Middle frontal gyrus (tissue), 1 donor: Measurements from ENCODE around the gene LSM2.

Source experiments
- DNase-seq: peaks from one replicate; pipeline ENCODE4 v3.0.0-alpha.2; 2015; ENCODE audit warnings: low spot score; ENCODE audit errors: extremely low spot score

LSM2 gene

GRCh38 chr6:31776989-31777666 is 29.6 kb downstream of the LSM2 start, which contains the start of gene VWA7:
Gene VWA7, minus strand, starts transcription at chr6:31777328. Its CDS starts 549 bp downstream, at chr6:31776779.
- DNase-seq = no peak

- DNase-seq = no peak
Observed at GRCh38 chr6:31776485-31776988, 30.2 kb downstream of the LSM2 start.

GRCh38 chr6:31775633-31776484 is 30.9 kb downstream of the LSM2 start:
- DNase-seq = no peak

- DNase-seq = no peak
Observed at GRCh38 chr6:31775184-31775583, 31.6 kb downstream of the LSM2 start.

- no peak for DNase-seq
Observed at GRCh38 chr6:31771992-31772358, 34.8 kb downstream of the LSM2 start.

- DNase-seq = no peak
Observed at GRCh38 chr6:31770860-31771259, 35.9 kb downstream of the LSM2 start.

- DNase-seq = no peak
Observed at GRCh38 chr6:31769684-31770371, 36.9 kb downstream of the LSM2 start.

- DNase-seq = no peak
Observed at GRCh38 chr6:31768363-31769257, 38.2 kb downstream of the LSM2 start.

- DNase-seq = no peak
Observed at GRCh38 chr6:31767096-31767645, 39.6 kb downstream of the LSM2 start.

- DNase-seq = no peak
Observed at GRCh38 chr6:31765910-31766794, 40.6 kb downstream of the LSM2 start.

- no peak for DNase-seq
Observed at GRCh38 chr6:31765559-31765909, 41.2 kb downstream of the LSM2 start.

GRCh38 chr6:31764198-31764597 is 42.6 kb downstream of the LSM2 start:
- no peak for DNase-seq

GRCh38 chr6:31763619-31763940 is 43.2 kb downstream of the LSM2 start:
- no peak for DNase-seq

GRCh38 chr6:31762878-31763618 is 43.7 kb downstream of the LSM2 start:
- DNase-seq = no peak

- DNase-seq = no peak
Observed at GRCh38 chr6:31762356-31762755, 44.4 kb downstream of the LSM2 start, which contains the start of gene SAPCD1. Gene SAPCD1, plus strand, starts transcription at chr6:31762656. Its CDS starts 399 bp downstream, at chr6:31763055.

GRCh38 chr6:31761343-31761742 is 45.4 kb downstream of the LSM2 start:
- no peak for DNase-seq

GRCh38 chr6:31760790-31761189 is 46.0 kb downstream of the LSM2 start:
- no peak for DNase-seq

- no peak for DNase-seq
Observed at GRCh38 chr6:31758281-31758680, 48.5 kb downstream of the LSM2 start.

GRCh38 chr6:31752739-31753319 is 53.9 kb downstream of the LSM2 start:
- no peak for DNase-seq
